HG03565 (cell line): ENCODE data around the gene S1PR2.
A peak's percentile ranks its signal among the peaks of the same experiment; 100 is the strongest.
"Not testable (repeated sequence)": the region's sequence is repeated elsewhere in the genome, so short reads cannot be mapped to it uniquely, and the experiment has no call there.

ENCODE experiments used
- ATAC-seq: cut with Tn5 transposase; IDR thresholded peaks from one replicate; pipeline ENCODE4 v1.9.1; 2021; ENCODE audit warnings: mild to moderate bottlenecking, moderate library complexity; ENCODE audit not compliant: unreplicated experiment

The S1PR2 gene

DNA sequence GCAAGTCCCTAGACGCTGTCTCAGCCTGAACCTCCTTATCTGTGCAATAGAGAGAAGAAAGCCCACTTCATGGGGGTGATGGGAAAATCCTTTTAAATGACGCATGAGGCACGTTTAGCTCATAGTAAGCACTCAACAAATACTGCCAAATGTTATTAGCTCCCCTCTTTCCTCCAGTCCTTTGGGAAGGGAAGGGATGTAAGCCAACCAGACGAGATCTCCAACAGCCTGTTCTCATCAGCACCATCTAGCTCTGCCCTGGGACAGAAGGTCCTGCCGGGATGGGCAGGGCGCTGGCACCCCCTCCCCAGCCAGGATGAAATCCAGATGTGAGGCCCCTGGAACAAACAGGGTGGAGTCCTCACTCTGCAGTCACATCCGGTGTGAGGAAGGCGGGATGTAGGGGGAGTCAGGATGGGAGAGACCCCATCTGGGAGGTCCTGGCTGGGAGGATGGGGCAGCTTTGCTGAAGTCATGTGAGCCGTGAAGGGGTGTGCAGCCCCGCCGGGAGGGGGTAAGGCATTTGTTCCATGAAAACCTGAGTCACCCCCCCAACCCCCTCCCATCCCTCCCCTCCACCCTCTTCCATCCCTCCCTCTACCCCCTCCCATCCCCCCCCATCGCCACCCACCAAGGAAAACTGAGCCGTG, 4.6 kb downstream of the S1PR2 start:
- ATAC-seq: no peak

GRCh38 chr19:10226021-10226375, 5.1 kb downstream of the S1PR2 start:
- ATAC-seq: no peak

- no peak for ATAC-seq
Measured at GRCh38 chr19:10224337-10224736, 6.8 kb downstream of the S1PR2 start.

GRCh38 chr19:10223488-10224213, 7.5 kb downstream of the S1PR2 start:
- no peak for ATAC-seq

DNA sequence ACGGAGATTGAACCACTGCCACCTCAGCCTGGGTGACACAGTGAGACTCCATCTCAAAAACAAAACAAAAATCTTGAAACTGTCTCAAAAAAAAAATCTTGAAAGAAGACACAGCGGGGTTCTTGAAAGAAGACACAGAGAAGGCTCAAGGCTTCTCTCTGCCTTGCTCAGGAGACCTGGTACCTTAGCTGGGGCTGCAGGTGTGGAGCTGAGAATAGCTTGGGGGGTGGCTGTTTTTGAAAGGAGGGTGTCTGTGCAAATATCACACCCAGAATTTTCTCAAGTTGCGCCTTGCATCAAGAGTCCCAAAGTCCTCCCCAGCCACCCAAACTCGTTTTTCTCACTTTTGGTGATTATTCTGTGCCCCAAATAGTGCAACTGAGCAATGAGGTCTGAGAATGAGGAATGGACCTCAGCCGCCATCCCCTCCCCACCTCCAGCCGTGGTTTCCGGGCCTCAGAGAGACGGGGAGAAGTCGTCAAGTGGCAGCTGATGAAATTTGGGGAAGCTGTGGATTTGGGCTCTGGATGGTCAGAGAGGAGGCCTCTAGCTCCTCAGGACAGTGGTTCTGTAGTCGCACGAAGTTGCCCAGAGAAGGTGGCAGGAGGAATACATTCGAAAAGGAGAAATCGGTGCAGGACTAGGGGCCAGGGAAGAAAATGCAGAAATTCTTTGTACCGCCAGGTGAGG, 8.8 kb downstream of the S1PR2 start:
- no peak for ATAC-seq

DNA sequence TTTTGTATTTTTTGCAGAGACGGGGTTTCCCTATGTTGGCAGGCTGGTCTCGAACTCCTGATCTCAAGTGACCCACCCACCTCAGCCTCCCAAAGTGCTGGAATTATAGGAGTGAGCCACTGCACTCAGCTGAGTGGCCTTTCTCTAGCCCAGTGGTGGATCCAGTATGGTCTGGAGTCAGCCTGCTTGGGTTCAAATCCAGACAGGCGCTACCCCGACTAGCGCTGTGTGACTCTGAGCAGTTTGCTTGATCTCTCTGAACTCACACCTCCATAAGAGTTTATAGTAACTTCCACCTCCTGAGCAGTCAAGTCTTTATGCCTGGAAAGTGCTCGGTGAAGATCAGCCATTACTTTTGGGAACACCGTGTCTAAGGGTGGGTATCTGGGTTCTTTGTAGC, 10.4 kb downstream of the S1PR2 start:
- no peak for ATAC-seq

DNA sequence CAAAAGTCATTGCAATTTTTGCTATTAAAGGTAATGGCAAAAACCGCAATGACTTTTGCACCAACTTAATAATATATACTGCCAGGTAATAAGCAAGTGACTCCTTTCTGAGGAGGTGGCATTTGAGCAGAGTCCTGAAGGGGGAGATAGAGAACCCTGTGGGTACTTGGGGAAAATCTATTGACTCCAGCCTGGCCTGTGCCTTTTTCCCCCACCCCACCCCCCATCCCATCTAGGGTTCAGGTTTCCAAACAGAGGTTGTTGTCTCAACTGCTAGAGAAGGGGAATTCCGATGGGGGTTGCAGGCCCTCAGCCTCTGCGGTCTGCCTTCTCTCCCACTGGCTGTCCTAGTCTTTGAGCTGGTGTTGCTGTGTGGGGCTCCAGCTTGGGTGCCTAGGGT, 11.5 kb downstream of the S1PR2 start:
- peak; percentile 51 for ATAC-seq

DNA sequence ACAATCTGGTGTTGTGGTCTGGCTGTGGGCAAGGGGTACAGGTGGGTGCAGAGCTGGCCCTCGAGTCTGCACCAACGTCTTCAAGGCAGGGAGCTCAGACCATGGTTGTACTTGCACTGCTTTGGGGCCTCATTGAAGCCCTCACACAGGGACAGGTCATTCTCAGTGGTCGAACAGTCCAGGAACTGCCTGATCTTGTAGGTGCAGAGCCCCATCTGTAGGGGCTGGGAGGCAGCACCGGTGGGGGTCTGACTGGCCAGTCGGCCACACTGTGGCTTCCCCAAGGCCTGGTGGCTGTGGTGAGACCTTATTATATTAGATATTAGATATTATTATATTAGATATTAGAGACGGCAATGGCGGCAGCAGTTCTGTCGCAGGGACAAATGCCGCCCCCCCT, 14.0 kb downstream of the S1PR2 start:
- ATAC-seq: no peak

- ATAC-seq: no peak
Measured at GRCh38 chr19:10214784-10215183, 16.3 kb downstream of the S1PR2 start.

GRCh38 chr19:10211691-10212090, 19.4 kb downstream of the S1PR2 start:
- ATAC-seq: no peak

- no peak for ATAC-seq
Measured at GRCh38 chr19:10211061-10211460, 20.1 kb downstream of the S1PR2 start.

DNA sequence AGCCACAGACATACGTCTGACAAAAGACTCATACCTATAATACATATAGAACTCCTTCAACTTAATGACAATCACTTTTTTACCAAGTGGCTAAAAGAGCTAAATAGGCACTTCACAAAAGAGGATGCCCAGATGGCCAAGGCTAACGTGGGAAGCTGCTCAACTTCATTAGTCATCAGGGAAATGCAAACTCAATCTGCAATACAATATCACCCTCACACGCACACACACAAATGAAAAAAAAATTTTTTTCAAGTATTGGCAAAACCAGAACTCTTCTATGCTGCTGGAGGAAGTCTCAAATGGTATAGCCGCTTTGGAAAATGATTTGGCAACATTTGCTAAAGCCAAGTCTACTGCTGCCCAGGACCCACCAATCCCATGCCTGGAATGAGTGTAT, 21.8 kb downstream of the S1PR2 start:
- ATAC-seq: no peak

GRCh38 chr19:10207026-10207425, 24.1 kb downstream of the S1PR2 start:
- no peak for ATAC-seq

DNA sequence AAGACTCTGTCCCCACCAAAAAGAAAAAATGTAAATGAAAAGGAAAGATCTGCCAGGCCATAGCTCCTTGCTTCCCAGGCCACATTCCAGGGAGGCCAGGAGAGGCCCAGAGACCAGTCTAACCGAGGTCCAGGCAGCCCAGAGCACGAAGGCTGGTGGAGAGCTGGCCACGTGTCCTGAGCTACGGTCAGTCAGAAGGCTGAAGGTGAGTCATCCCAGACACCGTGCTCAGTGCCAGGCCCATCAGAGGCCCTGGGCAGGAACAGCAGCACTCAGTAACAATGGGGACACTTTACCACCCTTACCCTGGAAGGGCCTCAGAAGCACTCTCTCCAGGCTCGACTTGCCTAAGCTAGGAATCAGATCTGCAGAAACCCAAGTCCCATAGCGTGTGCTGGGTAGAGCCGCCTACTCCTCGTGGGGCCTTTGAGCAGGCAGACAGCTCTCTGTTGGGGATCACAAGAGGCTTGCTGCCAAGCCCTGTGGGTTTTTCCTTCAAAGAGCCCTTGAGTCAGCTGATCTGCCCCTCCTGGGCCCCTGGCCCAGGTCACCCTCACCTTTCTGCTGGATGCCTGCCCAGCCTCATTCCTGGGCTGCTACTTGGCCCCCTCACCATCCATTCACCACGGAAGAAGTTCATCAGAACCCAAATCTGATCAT, 24.8 kb downstream of the S1PR2 start:
- ATAC-seq: no peak

DNA sequence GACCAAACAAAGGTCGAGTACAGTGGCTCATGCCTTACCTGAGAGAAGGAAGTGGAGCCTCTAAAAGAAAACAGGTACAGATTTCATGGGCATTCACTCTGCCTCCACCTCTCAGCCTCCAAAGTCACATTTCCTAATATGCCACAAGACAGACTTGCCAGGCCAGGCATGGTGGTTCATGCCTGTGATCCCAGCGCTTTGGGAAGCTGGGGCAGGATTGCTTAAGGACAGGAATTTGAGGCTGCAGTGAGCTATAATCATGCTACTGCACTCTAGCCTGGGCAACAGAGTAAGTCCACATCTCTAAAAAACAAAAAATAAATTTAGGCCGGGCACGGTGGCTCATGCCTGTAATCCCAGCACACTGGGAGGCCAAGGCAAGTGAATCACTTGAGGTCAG, 25.5 kb downstream of the S1PR2 start:
- no peak for ATAC-seq

GRCh38 chr19:10203686-10204085, 27.4 kb downstream of the S1PR2 start:
- ATAC-seq: no peak

GRCh38 chr19:10201176-10201575, 30.0 kb downstream of the S1PR2 start:
- no peak for ATAC-seq

DNA sequence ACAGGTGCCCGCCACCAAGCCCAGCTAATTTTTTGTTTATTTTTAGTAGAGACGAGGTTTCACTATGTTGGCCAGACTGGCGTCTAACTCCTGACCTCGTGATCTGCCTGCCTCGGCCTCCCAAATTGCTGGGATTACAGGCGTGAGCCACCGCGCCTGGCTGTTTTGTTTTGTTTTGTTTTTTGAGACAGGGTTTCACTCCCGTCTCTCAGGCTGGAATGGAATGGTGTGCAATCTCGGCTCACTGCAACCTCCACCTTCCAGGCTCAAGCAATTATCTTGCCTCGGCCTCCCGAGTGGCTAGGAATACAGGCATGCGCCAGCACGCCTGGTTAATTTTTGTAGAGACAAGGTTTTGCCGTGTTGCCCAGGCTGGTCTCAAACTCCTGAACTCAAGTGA, 31.0 kb downstream of the S1PR2 start:
- ATAC-seq: not testable (repeated sequence)

- ATAC-seq: not testable (repeated sequence)
Measured at GRCh38 chr19:10198889-10199644, 32.1 kb downstream of the S1PR2 start.

GRCh38 chr19:10195199-10195519, 36.0 kb downstream of the S1PR2 start:
- ATAC-seq: no peak
